Calu3 (cell line): ENCODE measurements around the gene GH2. TPM values are rescaled to one million over a fixed set of nuclear protein-coding genes. Genes with fewer than 3 reads are reported as not detected.
A peak's percentile ranks its signal among the peaks of the same experiment; 100 is the strongest.

ENCODE experiments used
- BruUV-seq: library from RNA; stranded (reverse); fragments of 400-500 nt; replicated peaks from 2 replicates; lab custom pipeline; 2021; lab: Mats Ljungman, UMichigan
- CTCF ChIA-PET: fragments of 300-600 bp; sonication (Branson Sonifier 250); formaldehyde crosslinking; loops from one replicate; lab custom pipeline; 2022; ENCODE audit warnings: antibody characterized with exemption; lab: Charles Lee
- DNase-seq: peaks from one replicate; pipeline ENCODE4 v3.0.0; 2022
- H3K27ac Mint-ChIP-seq: one replicate; pipeline ENCODE4 v1.8.0; 2022; ENCODE audit warnings: mixed read lengths; ENCODE audit not compliant: unreplicated experiment
- H3K27me3 Mint-ChIP-seq: one replicate; pipeline ENCODE4 v1.8.0; 2022; ENCODE audit warnings: mixed read lengths; ENCODE audit not compliant: unreplicated experiment
- H3K36me3 Mint-ChIP-seq: one replicate; pipeline ENCODE4 v1.8.0; 2022; ENCODE audit warnings: mild to moderate bottlenecking, moderate library complexity, mixed read lengths; ENCODE audit not compliant: insufficient read depth, unreplicated experiment
- H3K4me1 Mint-ChIP-seq: one replicate; pipeline ENCODE4 v1.8.0; 2022; ENCODE audit warnings: mild to moderate bottlenecking, low read depth, mixed read lengths; ENCODE audit not compliant: unreplicated experiment
- H3K4me3 Mint-ChIP-seq: one replicate; pipeline ENCODE4 v1.8.0; 2022; ENCODE audit warnings: mild to moderate bottlenecking, low read depth, moderate library complexity, mixed read lengths; ENCODE audit not compliant: unreplicated experiment
- H3K9me3 Mint-ChIP-seq: one replicate; pipeline ENCODE4 v1.8.0; 2022; ENCODE audit warnings: low read depth, mixed read lengths; ENCODE audit not compliant: unreplicated experiment
- CTCF ChIP-seq: fragments of 200-600 bp; IDR thresholded peaks from one replicate; pipeline ENCODE4 v1.8.0; 2022; ENCODE audit warnings: antibody characterized with exemption; ENCODE audit not compliant: unreplicated experiment
- intact Hi-C: fragments of 100-400 bp; cut with micrococcal nuclease; formaldehyde crosslinking; loops from one replicate; pipeline ENCODE4 v1.10.0; 2022; ENCODE audit not compliant: unreplicated experiment
- total RNA-seq: library from RNA; stranded (reverse); gene quantifications from 2 replicates; pipeline ENCODE4 v1.2.3, GENCODE V29; 2022

The GH2 gene
- total RNA-seq, 1 experiment from 2014 or later, result not detected

DNA sequence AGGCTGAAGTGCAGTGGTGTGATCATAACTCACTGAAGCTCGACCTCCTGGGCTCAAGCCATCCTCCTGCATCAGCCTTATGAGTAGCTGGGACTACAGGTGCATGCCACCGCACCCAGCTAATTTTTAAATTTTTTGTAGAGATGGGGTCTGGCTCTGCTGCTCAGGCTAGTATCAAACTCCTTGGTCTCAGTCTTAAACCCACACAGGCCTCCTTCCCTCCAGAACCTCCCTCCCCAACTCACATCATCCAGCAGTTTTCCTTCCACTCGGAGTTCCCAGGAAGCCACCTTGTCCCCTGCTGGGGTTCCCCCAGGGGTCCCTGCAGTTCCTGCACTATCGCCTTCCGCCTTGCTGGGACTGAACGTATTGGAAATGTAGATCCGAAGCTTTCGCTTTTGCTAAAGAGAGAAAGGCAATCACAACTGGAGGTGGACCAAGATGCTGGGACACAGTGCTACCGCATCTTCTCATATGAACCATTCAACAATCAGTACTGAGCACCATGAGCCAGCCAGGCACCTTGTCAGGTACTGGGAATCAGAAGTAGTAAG lies 46.5 kb downstream of the GH2 start:
- peaks cover 11% of the 10 kb centered on the region for H3K4me1 Mint-ChIP-seq
- BruUV-seq, result no TSS peak
- no peaks in the 10 kb centered on the region for H3K9me3 Mint-ChIP-seq
- no peak overlapping the region for H3K27ac Mint-ChIP-seq
- intact Hi-C loops, result no loop called here
- no peak for DNase-seq
- no peak for TF ChIP-seq CTCF
- no peaks in the 10 kb centered on the region for H3K27me3 Mint-ChIP-seq
- H3K36me3 Mint-ChIP-seq, result peaks cover 18% of the 10 kb centered on the region
- H3K4me3 Mint-ChIP-seq, result no peak overlapping the region
- CTCF ChIA-PET, result interaction anchor here (0.7 kb wide), 1 partner anchor 410 kb away, joined by 4 read pairs; no protein-coding TSS in a partner anchor

- intact Hi-C loops, result no loop called here
- Mint-ChIP-seq H3K36me3 (peaks cover 21% of the 10 kb centered on the region), H3K9me3 (no peaks in the 10 kb centered on the region), H3K27me3 (no peaks in the 10 kb centered on the region), H3K4me1 (peaks cover 11% of the 10 kb centered on the region), H3K4me3 (no peak overlapping the region), H3K27ac (no peak overlapping the region)
- DNase-seq, result peak; percentile 71
- CTCF ChIA-PET, result interaction anchor here (0.7 to 0.9 kb wide), 3 partner anchors 60 to 409 kb away, joined by 3 to 4 read pairs (median 3); partner anchors contain the start of gene DDX42
- TF ChIP-seq CTCF, result peak; percentile 67
- BruUV-seq, result no TSS peak
Observed at GRCh38 chr17:63834431-63835166, 47.1 kb downstream of the GH2 start.

GRCh38 chr17:63833741-63834373 lies 47.9 kb downstream of the GH2 start:
- TF ChIP-seq CTCF, result no peak
- DNase-seq, result no peak
- CTCF ChIA-PET, result interaction anchor here (0.8 to 0.9 kb wide), 2 partner anchors 59 to 158 kb away, joined by 3 read pairs; partner anchors contain the start of gene DDX42
- Mint-ChIP-seq H3K36me3 (peaks cover 23% of the 10 kb centered on the region), H3K9me3 (no peaks in the 10 kb centered on the region), H3K27me3 (no peaks in the 10 kb centered on the region), H3K4me1 (peaks cover 11% of the 10 kb centered on the region), H3K4me3 (no peak overlapping the region), H3K27ac (no peak overlapping the region)
- BruUV-seq, result no TSS peak
- intact Hi-C loops, result no loop called here

GRCh38 chr17:63833026-63833740 lies 48.6 kb downstream of the GH2 start:
- Mint-ChIP-seq H3K9me3 (no peaks in the 10 kb centered on the region), H3K4me1 (peaks cover 11% of the 10 kb centered on the region), H3K27me3 (no peaks in the 10 kb centered on the region), H3K36me3 (peaks cover 25% of the 10 kb centered on the region), H3K4me3 (no peak overlapping the region), H3K27ac (no peak overlapping the region)
- no TSS peak for BruUV-seq
- TF ChIP-seq CTCF, result no peak
- DNase-seq, result no peak
- CTCF ChIA-PET, result no interaction called here
- intact Hi-C loops, result no loop called here
